Caco-2 (cell line): ENCODE data around the gene GMIP. TPM values are rescaled to one million over a fixed set of nuclear protein-coding genes. Genes with fewer than 3 reads are reported as not detected.

Experiments used
- BruUV-seq: library from RNA; stranded (reverse); fragments of 400-500 nt; replicated peaks from 2 replicates; lab custom pipeline; 2021; lab: Mats Ljungman, UMichigan
- CTCF ChIA-PET: fragments of 300-600 bp; sonication (Branson Sonifier 250); formaldehyde crosslinking; loops from one replicate; lab custom pipeline; 2022; ENCODE audit warnings: antibody characterized with exemption; lab: Charles Lee
- POLR2A ChIA-PET: fragments of 300-600 bp; sonication (Branson Sonifier 250); formaldehyde crosslinking; loops from one replicate; lab custom pipeline; 2022; ENCODE audit warnings: antibody characterized with exemption; lab: Charles Lee
- DNase-seq, 2 experiments: peaks; one replicate each; pipeline versions ENCODE4 v3.0.0 to v3.0.0-alpha.2; 2020 to 2022
- H3K27me3 ChIP-seq: replicated peaks from 2 replicates; pipeline ENCODE4 v1.6.0; 2011; ENCODE audit warnings: low read length; ENCODE audit not compliant: control insufficient read depth, insufficient read depth
- H3K36me3 ChIP-seq: 2 replicates; pipeline ENCODE4 v1.5.1; 2011; ENCODE audit warnings: low read length; ENCODE audit not compliant: control insufficient read depth, insufficient read depth
- H3K4me1 ChIP-seq: fragments of 250-450 bp; sonication (Bioruptor Pico); 2 replicates; pipeline ENCODE4 v1.5.1; 2020; ENCODE audit warnings: mild to moderate bottlenecking
- H3K4me3 ChIP-seq: 2 replicates; pipeline ENCODE4 v1.5.1; 2011; ENCODE audit warnings: low read depth, mild to moderate bottlenecking, control low read depth, low read length
- H3K9me3 ChIP-seq: fragments of 250-450 bp; sonication (Bioruptor Pico); 2 replicates; pipeline ENCODE4 v1.5.1; 2020; ENCODE audit warnings: mild to moderate bottlenecking, moderate library complexity
- H3K27ac Mint-ChIP-seq: one replicate; pipeline ENCODE4 v1.8.0; 2022; ENCODE audit warnings: mixed read lengths; ENCODE audit not compliant: unreplicated experiment
- H3K27me3 Mint-ChIP-seq: one replicate; pipeline ENCODE4 v1.8.0; 2022; ENCODE audit warnings: mixed read lengths; ENCODE audit not compliant: insufficient read depth, unreplicated experiment
- H3K36me3 Mint-ChIP-seq: one replicate; pipeline ENCODE4 v1.8.0; 2022; ENCODE audit warnings: mild to moderate bottlenecking, mixed read lengths; ENCODE audit not compliant: insufficient read depth, unreplicated experiment
- H3K4me1 Mint-ChIP-seq: one replicate; pipeline ENCODE4 v1.8.0; 2022; ENCODE audit warnings: low read depth, mixed read lengths; ENCODE audit not compliant: unreplicated experiment
- H3K4me3 Mint-ChIP-seq: one replicate; pipeline ENCODE4 v1.8.0; 2022; ENCODE audit warnings: mild to moderate bottlenecking, moderate library complexity, mixed read lengths; ENCODE audit not compliant: unreplicated experiment
- H3K9me3 Mint-ChIP-seq: one replicate; pipeline ENCODE4 v1.8.0; 2022; ENCODE audit warnings: mixed read lengths; ENCODE audit not compliant: unreplicated experiment
- intact Hi-C: fragments of 100-400 bp; cut with micrococcal nuclease; formaldehyde crosslinking; loops from one replicate; pipeline ENCODE4 v1.10.0; 2022; ENCODE audit not compliant: unreplicated experiment
- total RNA-seq: library from RNA; stranded (reverse); gene quantifications from 2 replicates; pipeline ENCODE4 v1.2.3, GENCODE V29; 2022
- TF ChIP-seq, protein P1 (sequence below), 2 experiments: fragments of 200-600 bp in 1 of 2; IDR thresholded peaks; 1 replicate in 1 of 2; 2 replicates in 1 of 2; pipeline versions ENCODE4 v1.5.1 to v1.8.0; 2011 to 2022; ENCODE audit warnings: antibody characterized with exemption in 1 of 2, control low read depth in 1 of 2, inconsistent platforms in 1 of 2, low read depth in 1 of 2, low read length in 1 of 2, mild to moderate bottlenecking in 1 of 2, moderate library complexity in 1 of 2; ENCODE audit not compliant: insufficient read depth in 1 of 2, severe bottlenecking in 1 of 2, unreplicated experiment in 1 of 2

GMIP gene
- total RNA-seq, 1 experiment from 2014 or later, result 8.6 TPM

DNA sequence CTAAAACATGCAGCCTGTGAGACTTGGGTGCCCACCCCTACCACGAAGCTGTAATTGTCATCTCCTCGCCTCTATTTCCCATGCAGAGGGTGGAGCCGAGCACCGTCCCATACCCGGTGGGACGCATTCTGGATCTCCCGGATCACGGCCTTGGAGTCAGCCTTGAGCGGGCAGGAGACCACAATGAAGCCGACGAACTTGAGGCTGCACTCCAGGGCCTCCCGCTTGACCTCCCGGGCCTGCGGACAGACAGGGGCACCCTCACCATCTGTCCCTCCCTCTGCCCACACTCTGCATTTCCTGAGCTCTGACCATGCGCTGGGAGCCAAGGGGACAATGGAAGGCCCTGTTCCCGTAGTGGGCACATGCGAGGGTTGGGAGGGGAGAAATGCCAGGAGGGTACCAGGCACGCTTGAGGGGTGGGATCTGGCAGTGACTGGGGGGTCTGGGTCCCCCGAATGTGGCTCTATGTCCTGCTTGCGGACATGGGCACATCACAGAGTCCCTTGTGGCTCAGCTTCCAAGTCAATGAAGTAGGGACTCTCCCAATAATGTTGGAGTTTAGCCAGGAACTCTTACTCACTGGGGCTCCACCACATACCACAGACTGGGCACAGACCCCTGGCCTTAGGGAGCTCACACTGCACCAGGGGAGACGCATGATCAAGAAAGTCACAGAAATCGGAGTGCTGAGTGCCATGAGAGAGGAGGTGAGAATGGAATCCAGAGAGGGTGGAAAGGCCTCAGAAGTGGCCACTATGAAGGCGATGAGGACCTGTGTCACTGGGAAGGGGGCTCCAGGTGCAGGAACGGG, 9.2 kb upstream of the GMIP start:
- H3K27me3 Mint-ChIP-seq, result no peaks in the 10 kb centered on the region
- Histone ChIP-seq H3K36me3 (peaks cover 2% of the 10 kb centered on the region), H3K4me3 (no peak overlapping the region), H3K9me3 (no peaks in the 10 kb centered on the region), H3K4me1 (no peaks in the 10 kb centered on the region), H3K27me3 (no peaks in the 10 kb centered on the region)
- no peaks in the 10 kb centered on the region for H3K9me3 Mint-ChIP-seq
- H3K36me3 Mint-ChIP-seq, result peaks cover 55% of the 10 kb centered on the region
- TF ChIP-seq, protein P1, sequence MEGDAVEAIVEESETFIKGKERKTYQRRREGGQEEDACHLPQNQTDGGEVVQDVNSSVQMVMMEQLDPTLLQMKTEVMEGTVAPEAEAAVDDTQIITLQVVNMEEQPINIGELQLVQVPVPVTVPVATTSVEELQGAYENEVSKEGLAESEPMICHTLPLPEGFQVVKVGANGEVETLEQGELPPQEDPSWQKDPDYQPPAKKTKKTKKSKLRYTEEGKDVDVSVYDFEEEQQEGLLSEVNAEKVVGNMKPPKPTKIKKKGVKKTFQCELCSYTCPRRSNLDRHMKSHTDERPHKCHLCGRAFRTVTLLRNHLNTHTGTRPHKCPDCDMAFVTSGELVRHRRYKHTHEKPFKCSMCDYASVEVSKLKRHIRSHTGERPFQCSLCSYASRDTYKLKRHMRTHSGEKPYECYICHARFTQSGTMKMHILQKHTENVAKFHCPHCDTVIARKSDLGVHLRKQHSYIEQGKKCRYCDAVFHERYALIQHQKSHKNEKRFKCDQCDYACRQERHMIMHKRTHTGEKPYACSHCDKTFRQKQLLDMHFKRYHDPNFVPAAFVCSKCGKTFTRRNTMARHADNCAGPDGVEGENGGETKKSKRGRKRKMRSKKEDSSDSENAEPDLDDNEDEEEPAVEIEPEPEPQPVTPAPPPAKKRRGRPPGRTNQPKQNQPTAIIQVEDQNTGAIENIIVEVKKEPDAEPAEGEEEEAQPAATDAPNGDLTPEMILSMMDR (IDR thresholded peaks at IDR 0.05; ENCODE audit: insufficient read depth in 1 of 2, low read depth in 1 of 2, low read length in 1 of 2, severe bottlenecking in 1 of 2, unreplicated experiment in 1 of 2), result no peak
- intact Hi-C loops, result no loop called here
- no peak overlapping the region for H3K27ac Mint-ChIP-seq
- no peak overlapping the region for H3K4me3 Mint-ChIP-seq
- ChIA-PET POLR2A (no interaction called here), CTCF (no interaction called here)
- BruUV-seq, result no TSS peak
- H3K4me1 Mint-ChIP-seq, result no peaks in the 10 kb centered on the region
- no peak for DNase-seq

DNA sequence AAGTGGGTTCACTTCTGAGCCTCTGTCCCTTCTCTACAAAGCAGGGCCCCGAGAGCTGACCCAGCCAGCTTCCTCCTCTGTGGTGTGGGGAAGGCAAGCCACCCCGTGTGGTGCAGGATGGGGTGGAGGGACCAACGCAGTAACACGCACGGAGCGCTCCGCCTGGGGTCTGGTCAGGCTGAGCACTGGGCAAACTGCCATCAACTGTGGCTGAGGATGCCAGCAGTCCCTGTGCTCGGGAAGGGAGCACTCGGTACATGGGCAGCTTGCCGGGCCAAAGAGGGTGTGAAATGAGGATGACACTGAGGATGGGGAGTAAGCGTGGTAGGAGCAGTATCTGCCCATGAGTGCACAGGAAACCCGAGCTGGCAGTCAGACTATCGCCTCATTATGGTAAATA, 7.6 kb upstream of the GMIP start:
- no peaks in the 10 kb centered on the region for H3K27me3 ChIP-seq
- no peak overlapping the region for H3K4me3 Mint-ChIP-seq
- no TSS peak for BruUV-seq
- no peaks in the 10 kb centered on the region for H3K4me1 Mint-ChIP-seq
- no peak for DNase-seq
- no peaks in the 10 kb centered on the region for H3K4me1 ChIP-seq
- no peak overlapping the region for H3K27ac Mint-ChIP-seq
- no peaks in the 10 kb centered on the region for H3K9me3 ChIP-seq
- intact Hi-C loops, result no loop called here
- POLR2A ChIA-PET, result no interaction called here
- CTCF ChIA-PET, result interaction anchor here (0.6 kb wide), 1 partner anchor 448 kb away, joined by 6 read pairs; the partner anchor contains the start of gene NR2C2AP
- peaks cover 2% of the 10 kb centered on the region for H3K36me3 ChIP-seq
- H3K9me3 Mint-ChIP-seq, result no peaks in the 10 kb centered on the region
- TF ChIP-seq, protein P1 (IDR thresholded peaks at IDR 0.05; ENCODE audit: insufficient read depth in 1 of 2, low read depth in 1 of 2, low read length in 1 of 2, severe bottlenecking in 1 of 2, unreplicated experiment in 1 of 2), result no peak
- H3K4me3 ChIP-seq, result no peak overlapping the region
- no peaks in the 10 kb centered on the region for H3K27me3 Mint-ChIP-seq
- peaks cover 53% of the 10 kb centered on the region for H3K36me3 Mint-ChIP-seq

DNA sequence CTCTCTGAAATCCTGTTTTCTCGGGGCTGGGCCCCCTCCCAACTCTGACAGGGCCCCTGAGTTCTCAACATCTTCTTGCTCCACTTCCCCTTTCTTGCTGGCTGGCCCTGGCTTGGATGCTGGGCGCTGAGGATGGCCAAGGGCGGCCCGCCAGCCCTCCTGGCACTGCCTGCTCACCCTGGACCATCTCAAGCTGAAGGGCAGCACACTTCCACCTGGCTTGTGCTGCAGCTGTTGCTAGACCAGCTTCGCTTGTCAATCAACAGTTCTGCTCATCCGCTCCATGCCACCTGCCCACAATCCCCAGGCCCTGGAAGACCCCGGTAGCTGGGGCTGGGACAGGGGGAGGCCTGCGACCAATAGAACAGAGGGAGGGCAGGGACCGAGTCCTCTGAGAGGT, 6.9 kb upstream of the GMIP start:
- H3K9me3 ChIP-seq, result no peaks in the 10 kb centered on the region
- no peak overlapping the region for H3K27ac Mint-ChIP-seq
- TF ChIP-seq, protein P1 (IDR thresholded peaks at IDR 0.05; ENCODE audit: insufficient read depth in 1 of 2, low read depth in 1 of 2, low read length in 1 of 2, severe bottlenecking in 1 of 2, unreplicated experiment in 1 of 2), result no peak
- POLR2A ChIA-PET, result interaction anchor here (0.6 kb wide), 1 partner anchor 115 kb away, joined by 3 read pairs; no protein-coding TSS in a partner anchor
- no peaks in the 10 kb centered on the region; the same call in none of the 2 replicates for H3K36me3 ChIP-seq
- no peak overlapping the region for H3K4me3 Mint-ChIP-seq
- CTCF ChIA-PET, result no interaction called here
- DNase-seq, result no peak
- H3K27me3 Mint-ChIP-seq, result no peaks in the 10 kb centered on the region
- no TSS peak for BruUV-seq
- H3K27me3 ChIP-seq, result no peaks in the 10 kb centered on the region
- H3K4me1 ChIP-seq, result no peaks in the 10 kb centered on the region
- H3K4me3 ChIP-seq, result no peak overlapping the region
- peaks cover 53% of the 10 kb centered on the region for H3K36me3 Mint-ChIP-seq
- intact Hi-C loops, result no loop called here
- no peaks in the 10 kb centered on the region for H3K4me1 Mint-ChIP-seq
- H3K9me3 Mint-ChIP-seq, result no peaks in the 10 kb centered on the region
